ENCODE measurements around the gene NAV2. TPM values are rescaled to one million over a fixed set of nuclear protein-coding genes. Genes with fewer than 3 reads are reported as not detected.

NAV2 gene
- total RNA-seq, 1 experiment from 2014 or later = 46.3 TPM

GRCh38 chr11:19725379-19726079 lies 12.9 kb downstream of the NAV2 start:
- H3K4me2 ChIP-seq (ENCODE audit: insufficient read depth, insufficient read length, low read length) = no peak overlapping the region
- DNase-seq = no peak
- Mint-ChIP-seq H3K27me3 (ENCODE audit: low read depth) (peaks cover 1% of the 10 kb centered on the region; the same call in 1 of the 2 replicates), H3K9me3 (no peaks in the 10 kb centered on the region), H3K27ac (peak overlapping the region in 1 of 3 experiments; percentile 52; a peak in 1 of 7 replicates), H3K4me1 (no peaks in the 10 kb centered on the region; a peak in 2 of 4 replicates), H3K36me3 (ENCODE audit: insufficient read depth in 1 of 3, low read depth in 3 of 3) (no peaks in the 10 kb centered on the region; a peak in 1 of 7 replicates), H3K4me3 (peak overlapping the region in 1 of 2 experiments; percentile 60; a peak in 2 of 5 replicates)
- H3K56ac ChIP-seq (ENCODE audit: insufficient read length, low read depth, low read length) = no peak overlapping the region
- H3K4ac ChIP-seq (ENCODE audit: low read depth, low read length) = no peak overlapping the region
- WGBS (ENCODE audit: extremely low coverage, insufficient read length, low lambda C conversion rate) = no CpG with 5 or more reads among the region's 12 CpGs
- no peaks in the 10 kb centered on the region for H3K23me2 ChIP-seq (ENCODE audit: insufficient read length, low read depth, low read length, poor library complexity, severe bottlenecking)
- H3T11ph ChIP-seq (ENCODE audit: low read length) = no peak overlapping the region
- no peak overlapping the region for H2BK15ac ChIP-seq (ENCODE audit: low read depth, low read length)
- H3K23ac ChIP-seq (ENCODE audit: insufficient read length, low read depth, low read length) = no peak overlapping the region
- H3K9ac ChIP-seq (ENCODE audit: extremely low read depth, insufficient read length, low read length) = no peak overlapping the region
- no peaks in the 10 kb centered on the region for H4K20me1 ChIP-seq (ENCODE audit: control insufficient read depth, insufficient read depth, insufficient read length)
- H4K8ac ChIP-seq (replicated peaks; ENCODE audit: insufficient read length, low read depth, low read length) = no peak overlapping the region
- H2BK120ac ChIP-seq (ENCODE audit: low read depth, low read length, poor library complexity, severe bottlenecking) = no peak overlapping the region
- no peaks in the 10 kb centered on the region for H3K9me3 ChIP-seq (ENCODE audit: control insufficient read depth, low read depth, low read length)
- no peaks in the 10 kb centered on the region for H3K4me1 ChIP-seq (ENCODE audit: insufficient read depth, low read length)
- H2BK5ac ChIP-seq (ENCODE audit: insufficient read length, low read length) = no peak overlapping the region
- H3K14ac ChIP-seq (ENCODE audit: insufficient read depth, low read length) = no peak overlapping the region
- no peak overlapping the region for H2BK20ac ChIP-seq (ENCODE audit: low read depth, low read length, poor library complexity, severe bottlenecking)
- no peaks in the 10 kb centered on the region for H3K79me1 ChIP-seq (ENCODE audit: insufficient read depth, low read depth, low read length, poor library complexity, severe bottlenecking)
- no peak overlapping the region for H2BK12ac ChIP-seq (ENCODE audit: insufficient read length, low read depth, low read length)
- H3K18ac ChIP-seq (ENCODE audit: insufficient read length, low read depth, low read length) = no peak overlapping the region
- no peak for TF ChIP-seq CTCF (conservative IDR thresholded peaks at IDR 0.05)
- no peaks in the 10 kb centered on the region for H3K27me3 ChIP-seq (ENCODE audit: insufficient read depth, low read length)
- no peaks in the 10 kb centered on the region for H3K79me2 ChIP-seq (ENCODE audit: insufficient read depth, low read length)
- H4K5ac ChIP-seq (ENCODE audit: insufficient read length, low read depth, low read length) = no peak overlapping the region
- no peak overlapping the region for H4K91ac ChIP-seq (ENCODE audit: insufficient read length, low read depth, low read length)
- no peak overlapping the region for H2AFZ ChIP-seq (ENCODE audit: low read length)
- no peak overlapping the region for H2AK5ac ChIP-seq (ENCODE audit: insufficient read length, low read length)
- H3K27ac ChIP-seq (ENCODE audit: insufficient read length, low read depth, low read length) = no peak overlapping the region
